Skeletal muscle satellite cell (primary cell): ENCODE results near the gene USB1.

ENCODE experiments used
- H3K27me3 ChIP-seq: 2 replicates; pipeline ENCODE4 v1.7.0; 2013; ENCODE audit warnings: low read length; ENCODE audit not compliant: control insufficient read depth, insufficient read depth
- H3K36me3 ChIP-seq: 2 replicates; pipeline ENCODE4 v1.7.0; 2013; ENCODE audit warnings: mild to moderate bottlenecking, control low read depth, low read length; ENCODE audit not compliant: insufficient read depth
- H3K4me1 ChIP-seq: 2 replicates; pipeline ENCODE4 v1.7.0; 2013; ENCODE audit warnings: low read length; ENCODE audit not compliant: control insufficient read depth, insufficient read depth
- H3K4me2 ChIP-seq: 2 replicates; pipeline ENCODE4 v1.7.0; 2013; ENCODE audit warnings: mild to moderate bottlenecking, low read length
- H3K4me3 ChIP-seq: 2 replicates; pipeline ENCODE4 v1.7.0; 2013; ENCODE audit warnings: low read length
- H3K9ac ChIP-seq: 2 replicates; pipeline ENCODE4 v1.7.0; 2013; ENCODE audit warnings: mild to moderate bottlenecking, low read depth, low read length, moderate library complexity
- H3K9me3 ChIP-seq: replicated peaks from 2 replicates; pipeline ENCODE4 v1.7.0; 2013; ENCODE audit warnings: mild to moderate bottlenecking, control low read depth, low read length

Gene USB1

GRCh38 chr16:58040945-58041627 is 39.9 kb downstream of the USB1 start:
- Histone ChIP-seq H3K4me2 (no peak overlapping the region), H3K4me1 (no peaks in the 10 kb centered on the region), H3K9ac (no peak overlapping the region), H3K36me3 (no peaks in the 10 kb centered on the region), H3K4me3 (no peak overlapping the region), H3K27me3 (no peaks in the 10 kb centered on the region), H3K9me3 (no peaks in the 10 kb centered on the region)

- no peaks in the 10 kb centered on the region for H3K4me1 ChIP-seq
- no peaks in the 10 kb centered on the region for H3K9me3 ChIP-seq
- no peak overlapping the region for H3K4me3 ChIP-seq
- no peak overlapping the region for H3K9ac ChIP-seq
- no peaks in the 10 kb centered on the region for H3K27me3 ChIP-seq
- no peak overlapping the region for H3K4me2 ChIP-seq
- H3K36me3 ChIP-seq, result no peaks in the 10 kb centered on the region
Measured at GRCh38 chr16:58041628-58041955, 40.4 kb downstream of the USB1 start.

- H3K4me1 ChIP-seq, result no peaks in the 10 kb centered on the region
- H3K9me3 ChIP-seq, result no peaks in the 10 kb centered on the region
- H3K4me2 ChIP-seq, result no peak overlapping the region
- H3K4me3 ChIP-seq, result no peak overlapping the region
- H3K36me3 ChIP-seq, result no peaks in the 10 kb centered on the region
- no peaks in the 10 kb centered on the region for H3K27me3 ChIP-seq
- no peak overlapping the region for H3K9ac ChIP-seq
Measured at GRCh38 chr16:58042001-58042885, 41.0 kb downstream of the USB1 start.

GRCh38 chr16:58042886-58043515 is 41.8 kb downstream of the USB1 start:
- Histone ChIP-seq H3K4me1 (no peaks in the 10 kb centered on the region), H3K4me2 (no peak overlapping the region), H3K4me3 (no peak overlapping the region), H3K9ac (no peak overlapping the region), H3K27me3 (no peaks in the 10 kb centered on the region), H3K36me3 (no peaks in the 10 kb centered on the region), H3K9me3 (no peaks in the 10 kb centered on the region)

GRCh38 chr16:58043571-58044155 is 42.5 kb downstream of the USB1 start:
- Histone ChIP-seq H3K9me3 (no peaks in the 10 kb centered on the region), H3K9ac (no peak overlapping the region), H3K36me3 (no peaks in the 10 kb centered on the region), H3K4me3 (no peak overlapping the region), H3K27me3 (no peaks in the 10 kb centered on the region), H3K4me2 (no peak overlapping the region), H3K4me1 (no peaks in the 10 kb centered on the region)

GRCh38 chr16:58044266-58045019 is 43.2 kb downstream of the USB1 start:
- Histone ChIP-seq H3K4me1 (no peaks in the 10 kb centered on the region), H3K36me3 (no peaks in the 10 kb centered on the region), H3K4me2 (no peak overlapping the region), H3K4me3 (no peak overlapping the region), H3K9me3 (no peaks in the 10 kb centered on the region), H3K27me3 (no peaks in the 10 kb centered on the region), H3K9ac (no peak overlapping the region)

- H3K4me2 ChIP-seq, result no peak overlapping the region
- no peaks in the 10 kb centered on the region for H3K4me1 ChIP-seq
- no peaks in the 10 kb centered on the region for H3K36me3 ChIP-seq
- H3K9ac ChIP-seq, result no peak overlapping the region
- no peaks in the 10 kb centered on the region for H3K27me3 ChIP-seq
- no peak overlapping the region for H3K4me3 ChIP-seq
- H3K9me3 ChIP-seq, result no peaks in the 10 kb centered on the region
Measured at GRCh38 chr16:58045096-58045495, 43.9 kb downstream of the USB1 start.

GRCh38 chr16:58046054-58046881 is 45.1 kb downstream of the USB1 start:
- H3K9me3 ChIP-seq, result no peaks in the 10 kb centered on the region
- H3K4me2 ChIP-seq, result no peak overlapping the region
- no peaks in the 10 kb centered on the region for H3K36me3 ChIP-seq
- H3K4me1 ChIP-seq, result no peaks in the 10 kb centered on the region
- no peaks in the 10 kb centered on the region for H3K27me3 ChIP-seq
- H3K4me3 ChIP-seq, result no peak overlapping the region
- H3K9ac ChIP-seq, result no peak overlapping the region

- no peak overlapping the region for H3K4me3 ChIP-seq
- no peaks in the 10 kb centered on the region for H3K36me3 ChIP-seq
- H3K4me1 ChIP-seq, result no peaks in the 10 kb centered on the region
- no peaks in the 10 kb centered on the region for H3K27me3 ChIP-seq
- no peak overlapping the region for H3K4me2 ChIP-seq
- H3K9me3 ChIP-seq, result no peaks in the 10 kb centered on the region
- no peak overlapping the region for H3K9ac ChIP-seq
Measured at GRCh38 chr16:58046936-58047335, 45.7 kb downstream of the USB1 start.

GRCh38 chr16:58047557-58048348 is 46.5 kb downstream of the USB1 start:
- Histone ChIP-seq H3K9ac (no peak overlapping the region), H3K4me3 (no peak overlapping the region), H3K4me1 (no peaks in the 10 kb centered on the region), H3K36me3 (no peaks in the 10 kb centered on the region), H3K27me3 (no peaks in the 10 kb centered on the region), H3K9me3 (no peaks in the 10 kb centered on the region), H3K4me2 (no peak overlapping the region)
